NCI-H460 (cell line): ENCODE results near the gene GLIS1. TPM values are rescaled to one million over a fixed set of nuclear protein-coding genes. Genes with fewer than 3 reads are reported as not detected.

Source experiments
- DNase-seq: peaks from one replicate; pipeline ENCODE4 v3.0.0-alpha.2; 2016; ENCODE audit warnings: low read depth; ENCODE audit errors: extremely low read depth
- total RNA-seq: library from RNA; depleted of rRNA; stranded (reverse); fragments of >200 nt; shearing (Covaris generic); gene quantifications from 2 replicates; pipeline ENCODE4 v1.2.3, GENCODE V29; 2014

The GLIS1 gene
- total RNA-seq, 1 experiment from 2014 or later = 0.05 TPM

- no peak for DNase-seq
Observed at GRCh38 chr1:53721088-53721487, 17.9 kb downstream of the GLIS1 start.

DNA sequence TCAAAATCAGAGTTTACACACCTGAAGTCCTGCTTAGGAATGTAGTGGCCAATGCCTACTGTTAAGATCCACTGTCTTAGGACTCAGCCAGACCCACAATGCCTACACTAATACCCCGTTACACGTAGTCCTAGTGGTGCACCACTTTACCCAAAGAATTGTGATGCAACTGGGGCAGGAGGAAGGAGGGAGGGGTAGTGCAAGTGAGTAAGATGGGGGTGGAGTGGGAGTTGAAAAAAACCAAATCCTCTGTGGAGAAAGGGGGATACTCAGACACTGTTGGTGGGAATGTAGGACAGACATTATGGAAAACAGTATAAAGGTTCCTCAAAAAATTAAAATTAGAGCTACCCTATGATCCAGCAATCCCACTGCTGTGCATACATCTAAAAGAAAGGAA, 19.5 kb downstream of the GLIS1 start:
- DNase-seq = no peak

GRCh38 chr1:53718443-53718842, 20.5 kb downstream of the GLIS1 start:
- DNase-seq = no peak

DNA sequence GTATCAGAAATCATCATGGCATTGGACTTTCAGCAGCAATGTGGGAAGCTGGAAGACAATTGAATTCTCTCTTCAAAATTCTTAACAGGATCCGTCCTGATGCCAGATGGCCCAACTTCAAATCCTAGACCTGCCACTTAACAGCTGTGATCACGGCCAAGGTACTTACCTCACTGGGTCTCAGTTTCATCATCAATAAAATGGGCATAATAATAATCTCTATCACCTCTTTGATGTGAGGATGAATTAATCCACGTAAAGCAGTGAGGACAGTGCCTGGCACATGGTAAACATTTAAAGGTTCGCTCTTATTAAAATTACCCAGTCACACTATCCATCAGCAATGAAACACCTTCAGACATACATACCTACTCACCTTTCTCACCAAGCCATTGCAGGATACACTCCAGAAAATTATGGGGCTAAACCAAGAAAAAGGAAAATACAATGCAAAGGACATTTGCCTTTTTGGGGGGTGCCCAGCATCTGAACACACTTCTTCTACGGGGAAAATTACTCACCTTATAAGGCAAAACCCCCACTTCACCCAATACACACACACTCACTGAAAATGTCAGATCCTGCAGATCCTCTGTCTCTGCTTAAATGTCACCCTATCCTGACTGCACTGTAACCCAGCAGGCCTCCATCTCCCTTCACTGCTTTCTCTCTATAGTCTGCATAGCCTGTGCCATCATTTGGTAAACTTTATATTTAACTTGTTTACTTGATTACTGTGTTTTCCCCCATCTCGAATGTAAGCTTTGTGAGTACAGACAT, 21.7 kb downstream of the GLIS1 start:
- no peak for DNase-seq

DNA sequence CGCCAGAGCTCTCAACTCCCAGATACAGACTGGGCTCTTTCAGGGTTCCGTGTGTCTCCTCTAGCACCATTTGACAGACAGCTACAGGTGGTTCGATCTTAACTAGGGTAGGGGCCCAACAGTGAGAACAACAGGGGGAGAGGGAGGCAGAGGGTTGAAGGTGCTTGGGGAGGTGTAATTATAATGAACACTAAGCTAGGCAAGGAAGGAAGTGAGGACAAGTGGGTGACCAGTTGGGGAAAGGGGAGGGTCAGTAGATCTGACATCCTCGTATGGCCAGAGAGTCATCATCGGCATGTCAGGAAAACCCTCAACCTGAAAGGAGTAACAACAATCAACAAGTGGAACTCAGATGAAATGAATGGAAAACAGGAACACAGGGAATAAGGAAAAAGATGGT, 22.8 kb downstream of the GLIS1 start:
- no peak for DNase-seq

DNA sequence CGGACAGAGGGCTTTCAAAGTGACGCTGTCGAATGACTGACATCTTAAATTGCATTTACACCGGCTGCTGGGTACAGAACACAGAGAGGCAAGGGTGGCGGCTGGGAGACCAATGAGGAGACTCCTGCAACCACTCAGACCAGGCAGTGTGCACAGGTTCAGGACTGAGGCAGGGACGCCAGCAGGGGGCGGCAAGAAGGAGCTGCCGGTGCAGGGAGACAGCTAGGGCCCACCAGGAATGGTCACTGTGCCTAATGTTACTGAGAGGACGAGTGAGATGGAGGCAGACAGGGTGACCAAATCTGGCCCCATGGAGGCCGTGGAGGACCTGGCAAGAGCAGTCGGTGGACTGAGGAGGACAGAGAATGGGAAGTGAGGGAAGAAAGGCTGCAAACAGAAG, 23.5 kb downstream of the GLIS1 start:
- no peak for DNase-seq

GRCh38 chr1:53712276-53712675, 26.7 kb downstream of the GLIS1 start:
- no peak for DNase-seq

GRCh38 chr1:53710584-53710983, 28.4 kb downstream of the GLIS1 start:
- no peak for DNase-seq

DNA sequence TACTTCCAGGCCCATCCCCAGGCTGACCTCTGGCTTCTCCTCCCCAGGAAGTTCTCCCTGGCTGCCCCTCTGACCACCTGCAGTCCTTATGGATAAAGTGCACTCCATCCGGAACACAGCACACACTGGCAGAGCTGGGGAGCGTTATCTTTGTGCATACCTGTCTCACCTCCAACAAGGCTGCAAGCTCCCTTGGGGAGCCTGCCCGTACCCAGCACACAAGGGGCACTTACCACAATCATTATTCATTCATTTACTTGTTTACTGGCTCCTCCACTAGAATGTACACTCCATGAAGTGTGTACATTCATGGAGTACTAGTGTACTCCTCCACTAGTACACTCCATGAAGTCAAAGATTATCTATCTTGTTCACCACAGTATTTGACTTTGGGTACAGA, 30.3 kb downstream of the GLIS1 start:
- DNase-seq = no peak

DNA sequence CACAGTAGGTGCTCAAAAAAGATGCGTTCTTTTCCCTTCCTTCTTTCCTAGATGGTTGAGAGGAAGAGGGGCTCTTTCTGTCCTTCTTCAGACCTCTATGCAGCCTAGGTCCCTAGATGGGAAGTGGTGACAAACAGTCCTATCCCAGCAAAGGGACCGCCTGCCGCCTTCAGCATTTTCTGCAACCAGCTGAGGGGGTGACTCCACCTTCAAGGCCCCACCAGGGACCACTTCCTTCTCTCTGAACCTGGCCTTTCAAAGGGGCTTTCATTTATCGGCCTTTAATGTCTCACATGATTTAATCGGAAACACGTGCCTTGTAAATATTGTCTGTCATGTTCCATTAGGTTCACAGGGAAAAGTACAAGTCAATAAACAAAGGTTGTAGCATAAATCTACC, 32.6 kb downstream of the GLIS1 start:
- DNase-seq = no peak

GRCh38 chr1:53705446-53706096, 33.4 kb downstream of the GLIS1 start:
- DNase-seq = no peak

DNA sequence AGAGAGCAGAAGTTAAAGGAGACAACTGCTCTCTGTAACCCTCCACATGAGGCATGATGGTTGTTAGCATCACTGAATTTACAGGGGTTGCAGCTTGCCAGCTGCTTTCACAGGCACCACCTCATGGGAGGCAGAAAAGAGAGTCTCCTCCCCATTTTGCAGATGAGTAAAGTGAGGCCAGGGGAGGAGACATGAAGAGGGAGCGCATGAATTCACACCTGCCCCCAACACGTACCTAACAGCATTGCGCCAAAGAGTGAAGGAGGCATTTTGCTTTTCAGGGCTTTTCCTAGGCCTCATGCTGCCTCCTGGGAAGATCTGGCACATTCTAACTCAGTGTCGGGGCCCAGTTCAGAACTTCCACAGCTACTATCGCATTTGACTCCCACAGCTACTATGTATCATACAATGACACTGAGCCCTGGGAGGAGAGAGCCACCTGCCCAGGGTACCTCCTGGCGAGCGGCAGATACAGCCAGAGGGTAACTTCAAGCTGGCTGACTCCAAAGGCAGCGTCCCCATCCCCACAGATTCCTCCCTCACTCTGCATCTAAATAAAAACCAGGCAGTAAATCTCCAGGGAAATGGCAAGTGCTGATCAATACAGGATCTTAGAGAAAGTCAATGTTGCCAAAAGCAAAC, 34.0 kb downstream of the GLIS1 start:
- no peak for DNase-seq

DNA sequence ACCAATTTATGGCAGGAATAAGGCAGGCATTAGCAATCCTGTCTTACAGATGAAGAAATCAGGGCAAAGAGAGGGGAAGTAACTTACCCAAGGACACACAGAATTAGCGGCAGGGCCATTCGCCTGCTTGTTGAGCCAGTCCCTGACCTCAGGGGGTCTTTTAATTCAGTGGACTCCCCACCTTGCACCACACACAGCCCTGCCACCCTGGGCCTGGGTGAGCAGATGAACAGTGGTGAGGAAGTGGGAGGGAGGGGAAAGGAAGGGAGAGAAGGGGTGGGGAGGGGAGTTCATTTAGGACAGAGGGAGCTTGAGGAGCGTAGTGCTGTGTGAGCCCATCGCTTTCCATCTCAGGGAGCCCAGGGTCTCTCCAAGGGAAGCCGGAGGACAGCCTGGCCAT, 34.7 kb downstream of the GLIS1 start:
- DNase-seq = no peak

- DNase-seq = no peak
Observed at GRCh38 chr1:53703174-53703573, 35.8 kb downstream of the GLIS1 start.

- DNase-seq = no peak
Observed at GRCh38 chr1:53702341-53702740, 36.6 kb downstream of the GLIS1 start.

DNA sequence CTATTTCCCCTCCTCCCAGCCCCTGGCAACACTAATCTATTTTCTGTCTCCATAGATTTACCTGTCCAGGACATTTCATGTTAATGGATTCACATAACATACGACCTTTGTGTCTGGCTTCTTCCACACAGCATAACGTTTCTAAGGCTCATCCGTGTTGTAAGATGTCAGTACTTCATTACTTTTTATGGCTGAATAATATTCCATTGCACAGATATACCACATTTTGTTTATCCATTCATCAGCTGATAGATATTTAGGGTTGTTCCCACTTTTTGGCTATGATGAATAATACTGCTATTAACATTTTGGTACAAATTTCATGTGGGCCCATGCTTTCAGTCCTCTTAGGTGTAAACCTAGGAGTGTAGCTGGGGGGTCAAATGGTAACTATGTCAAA, 38.2 kb downstream of the GLIS1 start:
- DNase-seq = no peak

DNA sequence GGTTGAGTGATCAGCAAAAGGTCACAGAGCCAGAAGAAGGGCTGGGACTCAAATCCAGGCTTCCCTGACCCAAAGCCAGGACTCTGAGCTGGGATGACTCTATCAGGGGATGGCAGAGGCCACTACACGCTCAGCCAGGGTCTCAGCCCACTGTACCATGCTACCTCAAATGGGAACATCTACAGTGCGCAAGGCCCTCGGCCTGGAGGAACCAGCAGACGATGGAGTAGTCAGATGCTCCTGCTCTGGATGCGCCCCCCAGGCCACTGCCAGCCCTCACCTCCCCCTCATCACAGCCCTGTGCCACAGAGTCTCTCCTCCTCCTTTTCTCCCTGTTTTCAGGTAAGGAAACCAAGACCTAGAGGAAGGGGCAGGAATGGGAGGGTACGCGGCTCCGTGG, 39.0 kb downstream of the GLIS1 start:
- no peak for DNase-seq

DNA sequence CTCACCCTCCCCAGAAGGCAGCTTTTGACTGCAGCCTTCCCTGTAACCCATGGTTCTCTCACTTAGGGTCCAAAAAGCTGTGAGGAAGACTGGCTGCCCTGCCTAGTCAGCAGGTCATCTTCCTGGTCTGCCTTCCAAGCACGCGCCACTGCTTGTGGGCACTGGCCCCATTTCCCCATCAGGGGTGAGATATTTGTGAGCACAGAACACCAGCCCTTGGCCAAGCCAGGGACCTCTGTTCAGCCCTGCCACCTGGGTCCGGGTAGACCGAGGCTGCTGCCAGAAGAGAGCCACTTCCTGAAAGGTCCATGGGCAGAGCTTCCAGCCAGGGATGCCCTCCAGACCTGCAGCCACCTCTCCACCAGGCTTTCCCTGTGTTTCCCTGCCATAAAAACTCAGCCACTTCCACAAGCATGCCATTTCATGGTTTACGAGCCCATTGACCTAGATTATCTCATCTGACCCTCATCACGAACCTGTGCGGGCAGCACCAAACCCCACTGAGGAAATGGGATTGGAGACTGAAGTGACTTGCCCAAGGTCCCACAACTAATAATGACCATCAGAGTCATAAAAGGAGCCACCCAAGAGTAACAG, 40.5 kb downstream of the GLIS1 start:
- DNase-seq = no peak

DNA sequence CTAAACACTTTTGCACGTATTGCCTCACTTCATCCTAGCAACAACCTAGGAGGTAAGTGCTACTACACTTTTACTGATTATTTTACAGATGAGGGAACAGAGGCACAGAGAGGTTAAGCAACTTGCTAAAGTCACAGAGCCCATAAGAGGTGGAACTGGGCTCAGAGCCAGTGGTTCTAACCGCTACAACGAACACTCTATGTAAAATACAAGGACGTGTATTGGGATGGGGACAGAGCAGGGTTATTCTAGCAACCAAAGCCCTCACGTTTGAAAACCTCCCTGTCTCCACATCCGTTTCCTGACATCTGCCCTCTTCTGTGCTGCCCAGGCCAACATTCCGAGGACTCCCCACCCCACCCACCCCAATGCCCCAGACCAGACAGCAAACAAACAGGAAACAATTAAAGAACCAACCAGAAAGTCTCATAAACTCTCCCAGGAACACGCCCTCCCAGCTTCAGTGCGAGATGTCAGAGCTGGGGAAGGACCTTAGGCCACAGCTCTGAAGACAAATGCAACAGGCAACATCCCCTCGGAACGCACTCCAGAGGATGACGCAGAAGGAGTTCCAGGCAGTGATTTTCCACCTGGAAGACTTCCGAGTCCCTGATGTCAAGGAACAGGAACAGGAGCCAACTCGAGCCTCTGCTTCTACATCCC, 41.1 kb downstream of the GLIS1 start:
- no peak for DNase-seq

- DNase-seq = no peak
Observed at GRCh38 chr1:53696990-53697389, 42.0 kb downstream of the GLIS1 start.

DNA sequence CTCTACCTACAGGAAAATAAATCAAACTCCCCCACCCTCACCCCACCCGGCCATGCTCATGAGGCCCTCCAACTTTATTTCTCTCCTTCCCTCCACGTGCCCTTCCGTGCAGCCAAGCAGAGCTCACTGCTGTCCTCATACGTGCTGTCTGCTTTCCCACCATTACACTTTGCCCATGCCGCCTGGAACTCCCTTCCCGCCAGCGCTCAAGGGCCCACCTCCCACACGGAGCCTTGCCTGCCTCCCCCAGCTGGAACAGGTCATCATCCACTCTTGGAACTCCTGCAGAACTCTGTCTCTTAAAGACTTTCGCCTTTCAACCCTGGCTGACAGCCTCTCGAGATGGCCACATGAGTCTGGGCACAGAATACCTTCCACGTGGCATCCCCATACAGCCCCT, 42.4 kb downstream of the GLIS1 start:
- no peak for DNase-seq
